ENCODE measurements around the gene APP.

APP gene

GRCh38 chr21:25857308-25858074 lies 313.1 kb downstream of the APP start:
- DNase-seq, result no peak

GRCh38 chr21:25855576-25855975 lies 315.0 kb downstream of the APP start:
- no peak for DNase-seq

DNA sequence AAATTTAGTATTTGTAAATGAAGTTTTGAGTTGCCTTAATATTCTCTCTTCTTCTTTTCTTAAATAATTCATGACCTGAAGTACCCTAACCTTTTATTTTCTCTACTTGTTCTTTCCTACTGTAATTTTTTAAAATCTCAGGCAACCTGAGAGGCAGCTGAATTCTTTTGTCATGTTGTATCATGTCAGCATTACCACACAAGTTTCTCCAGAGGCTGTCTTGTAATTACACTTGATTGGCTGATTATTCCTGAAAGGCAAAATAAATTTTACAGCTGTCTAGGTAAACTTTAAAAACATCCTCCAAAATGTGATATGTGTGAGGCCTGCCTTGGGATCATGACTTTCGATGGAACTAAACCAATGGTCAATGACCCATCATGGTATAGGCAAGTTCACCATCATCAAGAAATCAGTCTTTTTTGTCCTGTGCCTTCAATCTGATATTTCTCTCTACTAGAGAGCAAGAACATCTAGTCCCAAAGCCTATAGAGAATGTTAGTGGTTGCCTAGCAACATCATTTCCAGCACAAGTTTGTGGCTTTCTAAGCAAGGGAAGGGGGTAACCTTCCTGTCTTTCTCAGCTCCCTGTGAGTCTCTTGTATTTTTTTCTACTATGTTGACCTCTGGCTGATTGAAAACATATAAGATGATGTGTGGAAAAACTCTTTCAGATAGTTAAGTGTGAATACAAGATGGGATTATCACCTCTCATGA lies 320.3 kb downstream of the APP start:
- no peak for DNase-seq

- no peak for DNase-seq
These were observed 322.3 kb downstream of the APP start for GRCh38 chr21:25848309-25848708.

DNA sequence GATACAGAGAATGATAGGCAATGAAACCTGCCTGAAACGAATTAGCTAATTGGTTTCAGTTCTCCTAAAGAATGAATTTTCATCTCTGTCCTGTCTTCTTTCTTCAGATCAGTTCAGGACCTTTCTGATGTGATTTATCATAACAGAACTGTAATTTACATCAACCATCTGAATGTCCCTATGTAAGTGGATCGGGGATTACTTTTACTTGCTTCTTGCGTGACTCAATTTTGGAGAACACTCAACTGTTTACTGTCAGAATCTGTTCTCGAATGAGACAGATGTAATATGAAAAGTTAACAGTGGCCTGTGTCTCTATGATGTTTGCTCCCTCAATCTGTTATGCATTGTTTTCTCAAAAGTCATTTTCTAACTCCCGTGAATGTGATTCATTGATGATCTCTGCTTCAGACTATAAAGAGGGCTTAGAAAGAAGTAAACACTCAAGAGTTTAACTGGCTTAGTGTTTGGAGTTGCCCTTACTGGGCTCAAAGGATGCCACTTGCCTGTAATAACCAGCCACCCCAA lies 324.8 kb downstream of the APP start:
- DNase-seq, result no peak

GRCh38 chr21:25842925-25843324 lies 327.6 kb downstream of the APP start:
- DNase-seq, result no peak

- DNase-seq, result no peak
These were observed 331.8 kb downstream of the APP start for GRCh38 chr21:25838809-25839208.

- DNase-seq, result no peak
These were observed 332.9 kb downstream of the APP start for GRCh38 chr21:25837533-25838265.

DNA sequence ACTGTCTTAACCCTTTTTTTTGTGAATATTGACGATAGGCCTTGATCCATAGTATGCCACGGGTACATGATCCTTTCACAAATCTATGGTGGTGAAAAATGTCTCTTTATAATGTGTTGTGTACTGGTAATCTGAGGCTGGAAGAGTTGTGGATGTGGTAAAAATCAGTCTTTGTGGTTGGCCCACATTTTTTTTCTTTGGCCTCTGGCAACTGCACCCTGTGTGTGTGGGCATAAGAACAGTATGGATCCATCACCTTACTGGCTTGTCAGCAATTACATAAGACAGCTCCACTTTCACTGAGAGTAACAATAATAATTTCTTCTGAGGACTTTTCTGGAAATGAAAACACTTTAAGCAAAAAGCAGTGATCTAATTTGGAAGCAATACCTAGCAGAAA lies 334.2 kb downstream of the APP start:
- DNase-seq, result no peak

DNA sequence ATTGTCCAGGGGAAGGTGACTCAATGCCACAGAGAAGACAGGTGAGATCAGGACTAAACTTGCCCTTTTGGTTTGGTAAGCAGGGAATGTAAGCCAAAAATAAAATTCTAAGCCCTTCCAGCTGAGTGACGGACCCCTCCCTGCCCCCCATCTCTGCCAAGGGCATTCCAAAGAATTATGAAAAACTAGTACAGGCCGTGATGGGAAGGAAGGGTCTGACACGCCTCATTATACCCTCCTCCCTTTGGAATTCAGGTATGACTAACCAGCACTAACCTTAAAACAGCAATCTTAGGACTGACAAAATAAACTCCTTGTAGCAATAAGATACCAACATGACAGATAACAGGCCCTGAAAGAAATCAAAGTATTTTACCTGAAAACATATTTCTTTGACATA lies 336.2 kb downstream of the APP start:
- DNase-seq, result no peak

DNA sequence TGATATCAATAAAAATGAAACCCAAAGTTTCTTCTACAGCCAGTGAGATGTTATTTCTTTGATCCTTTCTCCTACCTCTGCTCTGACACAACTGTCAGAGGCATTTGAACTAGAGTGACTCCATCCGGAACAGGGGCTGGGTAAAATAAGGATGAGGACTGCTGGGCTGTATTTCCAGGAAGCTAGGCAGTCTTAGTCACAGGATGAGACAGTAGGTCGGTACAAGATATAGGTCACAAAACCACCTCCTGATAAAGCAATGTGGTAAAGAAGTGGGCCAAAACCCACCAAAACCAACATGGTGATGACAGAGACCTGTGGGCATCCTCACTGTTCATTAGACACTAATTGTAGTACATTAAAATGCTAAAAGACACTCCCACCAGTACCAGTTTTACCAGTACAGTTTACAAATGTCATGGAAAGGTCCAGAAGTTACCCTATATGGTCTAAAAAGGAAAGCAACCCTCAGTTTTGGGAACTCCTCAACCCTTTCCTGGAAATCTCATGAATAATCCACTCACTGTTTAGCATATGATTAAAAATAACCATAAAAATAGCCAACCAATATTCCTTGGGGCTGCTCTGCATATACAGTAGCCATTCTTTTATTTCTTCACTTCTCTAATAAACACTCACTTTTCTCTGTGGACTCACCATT lies 339.1 kb downstream of the APP start:
- DNase-seq, result no peak
